K562 (cell line): ENCODE data around the gene EEF2K. TPM values are rescaled to one million over a fixed set of nuclear protein-coding genes. Genes with fewer than 3 reads are reported as not detected.

ENCODE experiments used
- ATAC-seq: fragments of 200-7000 bp; cut with Tn5 transposase; 3 replicates; pipeline ENCODE4 v1.9.1; 2020; ENCODE audit warnings: moderate library complexity
- BruUV-seq: library from RNA; stranded (reverse); fragments of 400-500 nt; replicated peaks from 2 replicates; lab custom pipeline; 2021; lab: Mats Ljungman, UMichigan
- CTCF ChIA-PET: fragments of 300-600 bp; formaldehyde crosslinking; extraction: SDS; loops from one replicate; lab custom pipeline; 2021; ENCODE audit warnings: low intra/inter-chr PET ratio; lab: Yijun Ruan, JAX
- POLR2A ChIA-PET: fragments of 300-600, 350-650 bp; sonication (Branson Sonifier 250); formaldehyde crosslinking; extraction: SDS; loops from one replicate; lab custom pipeline; 2021; ENCODE audit warnings: antibody characterized with exemption, inconsistent platforms; lab: Yijun Ruan, JAX
- DNase-seq, 4 experiments: peaks; one replicate each; pipeline versions ENCODE4 v3.0.0 to v3.0.0-alpha.2; 2011 to 2018; ENCODE audit warnings: low spot score in 3 of 4, mixed read lengths in 3 of 4; ENCODE audit errors: extremely low read depth in 1 of 4
- FAIRE-seq: peaks from 2 replicates; lab custom pipeline; 2011; peaks lifted over from hg19 to GRCh38; lab: Jason Lieb, UNC
- H2AFZ ChIP-seq: 2 replicates; pipeline ENCODE4 v1.6.0; 2011; ENCODE audit warnings: low read depth, low read length, control low read depth, inconsistent platforms
- H3K27ac ChIP-seq: fragments of 200-600 bp; 3 replicates; pipeline ENCODE4 v1.8.0; 2011; ENCODE audit warnings: low read depth, mild to moderate bottlenecking, control low read depth, inconsistent platforms, low read length, moderate library complexity, mixed read lengths; ENCODE audit errors: extremely low read depth
- H3K27me3 ChIP-seq, 2 experiments: fragments of 300-600 bp in 1 of 2; 2 replicates in 1 of 2; 3 replicates in 1 of 2; pipeline versions ENCODE4 v1.6.0 to v1.8.0; 2011; ENCODE audit warnings: inconsistent platforms in 2 of 2, low read length in 2 of 2, mild to moderate bottlenecking in 1 of 2, mixed read lengths in 1 of 2, moderate library complexity in 1 of 2; ENCODE audit not compliant: control insufficient read depth in 2 of 2, insufficient read depth in 2 of 2
- H3K36me3 ChIP-seq: fragments of 300-600 bp; 3 replicates; pipeline ENCODE4 v1.8.0; 2011; ENCODE audit warnings: mild to moderate bottlenecking, low read length, inconsistent platforms; ENCODE audit not compliant: control insufficient read depth, insufficient read depth
- H3K4me1 ChIP-seq, 2 experiments: fragments of 200-600 bp in 1 of 2; replicated peaks in 1 of 2; 2 replicates in 1 of 2; 3 replicates in 1 of 2; pipeline versions ENCODE4 v1.5.1 to v1.8.0; 2011; ENCODE audit warnings: inconsistent platforms in 2 of 2, low read length in 2 of 2, mild to moderate bottlenecking in 1 of 2, mixed read lengths in 1 of 2, moderate library complexity in 1 of 2; ENCODE audit not compliant: control insufficient read depth in 2 of 2, insufficient read depth in 2 of 2
- H3K4me2 ChIP-seq: 2 replicates; pipeline ENCODE4 v1.6.1; 2011; ENCODE audit warnings: low read length, control low read depth, inconsistent platforms, mixed read lengths; ENCODE audit not compliant: insufficient read depth
- H3K4me3 ChIP-seq: fragments of 200-600 bp; sonication (generic), shearing (Covaris generic); 2 replicates; pipeline ENCODE4 v1.5.1; 2016; ENCODE audit warnings: control low read depth, inconsistent platforms
- H3K79me2 ChIP-seq: fragments of 200-600 bp; 3 replicates; pipeline ENCODE4 v1.8.0; 2011; ENCODE audit warnings: low read length, inconsistent platforms; ENCODE audit not compliant: control insufficient read depth, insufficient read depth
- H3K9ac ChIP-seq, 2 experiments: 2 replicates each; pipeline versions ENCODE4 v1.6.0 to v1.6.1; 2011; ENCODE audit warnings: low read depth in 2 of 2, low read length in 2 of 2, control low read depth in 1 of 2, inconsistent platforms in 1 of 2, mild to moderate bottlenecking in 1 of 2, mixed read lengths in 1 of 2; ENCODE audit not compliant: insufficient read depth in 1 of 2
- H3K9me1 ChIP-seq: one replicate; pipeline ENCODE4 v1.6.0; 2011; ENCODE audit warnings: inconsistent platforms, mild to moderate bottlenecking, low read length, moderate library complexity; ENCODE audit not compliant: control insufficient read depth, insufficient read depth
- H3K9me3 ChIP-seq: replicated peaks from 2 replicates; pipeline ENCODE4 v1.5.1; 2011; ENCODE audit warnings: low read depth, low read length, inconsistent platforms; ENCODE audit not compliant: control insufficient read depth, insufficient read depth
- H4K20me1 ChIP-seq: replicated peaks from 2 replicates; pipeline ENCODE4 v1.6.1; 2011; ENCODE audit warnings: low read length, inconsistent platforms, mixed read lengths; ENCODE audit not compliant: control insufficient read depth, insufficient read depth
- CC2D1A ChIP-seq: fragments of 450-650 bp; IDR thresholded peaks from 2 replicates; pipeline ENCODE4 v1.6.1; 2017; ENCODE audit warnings: mild to moderate bottlenecking
- COPS2 ChIP-seq: fragments of 450-650 bp; conservative IDR thresholded peaks from 2 replicates; pipeline ENCODE4 v1.6.1; 2016; ENCODE audit warnings: mild to moderate bottlenecking, moderate library complexity
- DNMT1 ChIP-seq: fragments of 450-650 bp; IDR thresholded peaks from 2 replicates; pipeline ENCODE4 v1.6.1; 2016; ENCODE audit warnings: antibody characterized with exemption, mild to moderate bottlenecking
- EP400 ChIP-seq: fragments of 450-650 bp; IDR thresholded peaks from 2 replicates; pipeline ENCODE4 v1.6.1; 2017; ENCODE audit warnings: antibody characterized with exemption, mild to moderate bottlenecking, moderate library complexity
- FOXA3 ChIP-seq, 2 experiments: fragments of 450-650 bp in 1 of 2; sonication (generic) in 1 of 2; formaldehyde crosslinking; IDR thresholded peaks in 1 of 2; conservative IDR thresholded peaks in 1 of 2; 2 replicates each; pipeline versions ENCODE4 v1.4.0 to v1.8.0; 2020 to 2022; ENCODE audit warnings: mild to moderate bottlenecking in 2 of 2, missing genetic modification reagents in 1 of 2
- GTF2E2 ChIP-seq: fragments of 200-800 bp; sonication (Bioruptor generic); IDR thresholded peaks from 2 replicates; pipeline ENCODE4 v1.6.1; 2016; ENCODE audit warnings: missing genetic modification characterization, missing compliant biosample characterization
- HDAC8 ChIP-seq: fragments of 450-650 bp; IDR thresholded peaks from 2 replicates; pipeline ENCODE4 v1.6.1; 2016; ENCODE audit warnings: mild to moderate bottlenecking, missing genetic modification characterization, moderate library complexity, missing compliant biosample characterization
- HNRNPUL1 ChIP-seq: fragments of 200-400 bp; formaldehyde crosslinking; IDR thresholded peaks from 2 replicates; pipeline ENCODE4 v1.6.1; 2017; ENCODE audit warnings: low read length
- JUNB ChIP-seq: fragments of 450-650 bp; formaldehyde crosslinking; conservative IDR thresholded peaks from 2 replicates; pipeline ENCODE4 v1.4.0; 2020; ENCODE audit warnings: mild to moderate bottlenecking
- KHSRP ChIP-seq: fragments of 450-650 bp; IDR thresholded peaks from 2 replicates; pipeline ENCODE4 v1.6.1; 2017
- LEF1 ChIP-seq: fragments of 450-650 bp; IDR thresholded peaks from 2 replicates; pipeline ENCODE4 v1.6.1; 2016; ENCODE audit warnings: mild to moderate bottlenecking
- PML ChIP-seq: IDR thresholded peaks from 2 replicates; pipeline ENCODE4 v1.6.1; 2012; ENCODE audit warnings: low read length, inconsistent platforms
- SMAD4 ChIP-seq: fragments of 250-450 bp; sonication (Bioruptor Pico); conservative IDR thresholded peaks from 2 replicates; pipeline ENCODE4 v1.8.0; 2021; ENCODE audit warnings: inconsistent platforms, mild to moderate bottlenecking, moderate library complexity
- SP1 ChIP-seq: sonication (generic); formaldehyde crosslinking; IDR thresholded peaks from 2 replicates; pipeline ENCODE4 v1.8.1; 2022; ENCODE audit warnings: mild to moderate bottlenecking, missing genetic modification reagents
- TFE3 ChIP-seq: fragments of 450-650 bp; formaldehyde crosslinking; IDR thresholded peaks from 2 replicates; pipeline ENCODE4 v1.4.0; 2020; ENCODE audit warnings: mild to moderate bottlenecking, mixed read lengths
- ZNF512 ChIP-seq: IDR thresholded peaks from 2 replicates; pipeline ENCODE4 v1.6.1; 2016; ENCODE audit warnings: missing genetic modification characterization, missing compliant biosample characterization
- ZNF584 ChIP-seq: fragments of 200-800 bp; sonication (Bioruptor generic); IDR thresholded peaks from 2 replicates; pipeline ENCODE4 v1.6.1; 2016; ENCODE audit warnings: low read depth, mild to moderate bottlenecking, missing genetic modification characterization, missing compliant biosample characterization
- ZNF75A ChIP-seq: fragments of 450-650 bp; formaldehyde crosslinking; IDR thresholded peaks from 2 replicates; pipeline ENCODE4 v1.4.0; 2020; ENCODE audit warnings: mild to moderate bottlenecking
- WGBS: fragments of 100-300 bp; shearing (Covaris generic); methylation state at CpG from one replicate; pipeline ENCODE4 v1.1.6; 2016; ENCODE audit warnings: low coverage, mixed read lengths; ENCODE audit not compliant: insufficient coverage; ENCODE audit errors: missing lambda C conversion rate; 5-methylcytosine and 5-hydroxymethylcytosine counted together
- in situ Hi-C: fragments of 300-500 bp; cut with MboI; formaldehyde crosslinking; loops from 4 replicates; pipeline ENCODE4 v1.15.0; 2018; ENCODE audit warnings: inconsistent platforms, mixed read lengths
- intact Hi-C: fragments of 100-400 bp; cut with micrococcal nuclease; formaldehyde crosslinking; loops from 2 replicates; pipeline ENCODE4 v1.14.2; 2022
- polyA plus RNA-seq, 8 experiments: library from polyadenylated mRNA; depleted of rRNA in 4 of 8; stranded (reverse) in 5 of 8; unstranded in 3 of 8; fragments of >200 nt; fragmentation: Nextera tagmentation in 2 of 8; fragmentation: Illumina TruSeq in 1 of 8; extraction: Ambion mirVana in 2 of 8; extraction: Trizol in 1 of 8; gene quantifications; 2 replicates each; pipeline versions ENCODE4 v1.2.1 to v1.2.3, GENCODE V29; 2011 to 2014; ENCODE audit warnings: inconsistent platforms in 1 of 8, missing spikeins in 1 of 8
- total RNA-seq, 7 experiments: library from RNA; depleted of rRNA in 6 of 7; stranded (reverse); fragments of >200 nt in 6 of 7; fragmentation: Illumina TruSeq in 2 of 7; extraction: Trizol in 2 of 7; gene quantifications; 2 replicates each; pipeline versions ENCODE4 v1.2.1 to v1.2.3, GENCODE V29; 2011 to 2021; ENCODE audit warnings: low replicate concordance in 1 of 7

Gene EEF2K
- total and polyA plus RNA-seq, 9 of the 15 experiments (the other 6 are each of a cell fraction or from before 2014, with no cell fraction given), result 3.0 to 35.2 (median 12.2) TPM

- intact Hi-C loops, result no loop called here
- peaks cover 88% of the 10 kb centered on the region for H3K36me3 ChIP-seq
Observed at GRCh38 chr16:22262460-22262859, 56.4 kb downstream of the EEF2K start.

More at GRCh38 chr16:22262460-22262859, 56.4 kb downstream of the EEF2K start:
- no peaks in the 10 kb centered on the region for H3K9me1 ChIP-seq
- H3K79me2 ChIP-seq, result no peaks in the 10 kb centered on the region
- H3K4me1 ChIP-seq, result peaks cover 0 to 5% of the 10 kb centered on the region in 2 experiments; a peak in 2 of 5 replicates
- WGBS, result 91% methylated on average over 4 of the region's 4 CpGs
- FAIRE-seq, result no peak
- H3K9me3 ChIP-seq, result peaks cover 6% of the 10 kb centered on the region
- no peak overlapping the region for H3K9ac ChIP-seq
- H3K4me3 ChIP-seq, result no peak overlapping the region
- in situ Hi-C loops, result no loop called here
- no peaks in the 10 kb centered on the region for H4K20me1 ChIP-seq
- no peak for ATAC-seq
- BruUV-seq, result no TSS peak
- H3K27me3 ChIP-seq, result no peaks in the 10 kb centered on the region
- no peak for TF ChIP-seq FOXA3 (CRISPR knock-in tag; conservative IDR thresholded peaks at IDR 0.05 in 1 of 2, IDR thresholded peaks at IDR 0.05 in 1 of 2)
- no peak for TF ChIP-seq JUNB (CRISPR knock-in tag)
- TF ChIP-seq EP400, result no peak
- TF ChIP-seq HDAC8, result no peak
- no peak for TF ChIP-seq SP1 (CRISPR knock-in tag)
- no peak for TF ChIP-seq COPS2
- no peak for TF ChIP-seq ZNF584
- no peak for TF ChIP-seq LEF1
- no peak for TF ChIP-seq KHSRP
- no peak for TF ChIP-seq GTF2E2 (tag)
- no peak for TF ChIP-seq CC2D1A
- no peak for TF ChIP-seq ZNF512 (tag)
- TF ChIP-seq HNRNPUL1, result no peak
- no peak for TF ChIP-seq SMAD4 (CRISPR knock-in tag)
- no peak for TF ChIP-seq PML
- TF ChIP-seq DNMT1, result no peak
- TF ChIP-seq TFE3 (CRISPR knock-in tag), result no peak
- TF ChIP-seq ZNF75A, result no peak
- no peak overlapping the region for H2AFZ ChIP-seq
- ChIA-PET POLR2A (interaction anchor here (0.6 to 2.5 kb wide), 4 partner anchors 8 to 31 kb away, joined by 3 to 9 read pairs (median 4); no protein-coding TSS in a partner anchor), CTCF (no interaction called here)
- no peak overlapping the region for H3K4me2 ChIP-seq
- no peak for DNase-seq
- no peak overlapping the region for H3K27ac ChIP-seq
